ENCODE measurements around the gene FGD2.
"Not testable (repeated sequence)": the region's sequence is repeated elsewhere in the genome, so short reads cannot be mapped to it uniquely, and the experiment has no call there.

Gene FGD2

GRCh38 chr6:37020812-37021211 lies 15.4 kb downstream of the FGD2 start:
- no peak for DNase-seq

GRCh38 chr6:37021356-37022129 lies 16.1 kb downstream of the FGD2 start:
- DNase-seq = peak; percentile 81

- DNase-seq = no peak
Observed at GRCh38 chr6:37022135-37022863, 16.8 kb downstream of the FGD2 start.

GRCh38 chr6:37024656-37025337 lies 19.3 kb downstream of the FGD2 start:
- peak; percentile 76 for DNase-seq

- DNase-seq = no peak
Observed at GRCh38 chr6:37025621-37026466, 20.4 kb downstream of the FGD2 start.

- DNase-seq = no peak
Observed at GRCh38 chr6:37027036-37027720, 21.7 kb downstream of the FGD2 start.

- DNase-seq = no peak
Observed at GRCh38 chr6:37027811-37028469, 22.5 kb downstream of the FGD2 start.

GRCh38 chr6:37029249-37029971 lies 24.0 kb downstream of the FGD2 start:
- peak; percentile 51 for DNase-seq

GRCh38 chr6:37030599-37030998 lies 25.1 kb downstream of the FGD2 start:
- DNase-seq = no peak

GRCh38 chr6:37032239-37032638 lies 26.8 kb downstream of the FGD2 start:
- DNase-seq = no peak

GRCh38 chr6:37033255-37033654 lies 27.8 kb downstream of the FGD2 start:
- peak; percentile 71 for DNase-seq

GRCh38 chr6:37033819-37034795 lies 28.7 kb downstream of the FGD2 start:
- DNase-seq = peak; percentile 25

GRCh38 chr6:37036146-37036545 lies 30.7 kb downstream of the FGD2 start:
- no peak for DNase-seq

GRCh38 chr6:37038292-37039198 lies 33.1 kb downstream of the FGD2 start:
- DNase-seq = no peak

- DNase-seq = no peak
Observed at GRCh38 chr6:37039958-37040357, 34.5 kb downstream of the FGD2 start.

GRCh38 chr6:37041521-37041920 lies 36.1 kb downstream of the FGD2 start:
- no peak for DNase-seq

GRCh38 chr6:37042150-37042549 lies 36.7 kb downstream of the FGD2 start:
- DNase-seq = no peak

- DNase-seq = not testable (repeated sequence)
Observed at GRCh38 chr6:37043091-37043490, 37.6 kb downstream of the FGD2 start.

GRCh38 chr6:37047346-37047688 lies 41.9 kb downstream of the FGD2 start:
- DNase-seq = no peak
